Karpas-422 (cell line): ENCODE data around the gene ATP8A2. TPM values are rescaled to one million over a fixed set of nuclear protein-coding genes. Genes with fewer than 3 reads are reported as not detected.

Experiments used
- DNase-seq: peaks from one replicate; pipeline ENCODE4 v3.0.0-alpha.2; 2015
- H2AFZ ChIP-seq: fragments of 200-600 bp; sonication (generic); 2 replicates; pipeline ENCODE4 v1.6.1; 2014; ENCODE audit warnings: antibody characterized with exemption, low read length, mixed read lengths
- H3K27ac ChIP-seq: fragments of 200-600 bp; sonication (generic); 2 replicates; pipeline ENCODE4 v1.5.1; 2014; ENCODE audit warnings: mild to moderate bottlenecking, low read length, moderate library complexity
- H3K27me3 ChIP-seq: fragments of 200-600 bp; sonication (generic); 2 replicates; pipeline ENCODE4 v1.6.1; 2014; ENCODE audit warnings: low read length, mixed read lengths
- H3K36me3 ChIP-seq: fragments of 200-600 bp; sonication (generic); 2 replicates; pipeline ENCODE4 v1.6.1; 2014; ENCODE audit warnings: low read length, mixed read lengths; ENCODE audit not compliant: insufficient read depth
- H3K4me1 ChIP-seq: fragments of 200-600 bp; sonication (generic); 2 replicates; pipeline ENCODE4 v1.6.1; 2014; ENCODE audit warnings: mild to moderate bottlenecking, low read length, mixed read lengths
- H3K4me2 ChIP-seq: fragments of 200-600 bp; sonication (generic); 2 replicates; pipeline ENCODE4 v1.6.1; 2014; ENCODE audit warnings: low read length, low read depth, mild to moderate bottlenecking; ENCODE audit not compliant: poor library complexity, severe bottlenecking
- H3K4me3 ChIP-seq: fragments of 200-600 bp; sonication (generic); 2 replicates; pipeline ENCODE4 v1.5.1; 2014; ENCODE audit warnings: mild to moderate bottlenecking, antibody characterized with exemption, low read length, mixed read lengths
- H3K79me2 ChIP-seq: fragments of 200-600 bp; sonication (generic); 2 replicates; pipeline ENCODE4 v1.6.1; 2014; ENCODE audit warnings: mild to moderate bottlenecking, low read length, mixed read lengths
- H3K9ac ChIP-seq: fragments of 200-600 bp; sonication (generic); 2 replicates; pipeline ENCODE4 v1.6.0; 2014; ENCODE audit warnings: low read length
- H3K9me2 ChIP-seq: fragments of 200-600 bp; sonication (generic), shearing (Covaris generic); replicated peaks from 2 replicates; pipeline ENCODE4 v1.6.0; 2014; ENCODE audit warnings: mild to moderate bottlenecking, low read length, moderate library complexity; ENCODE audit not compliant: insufficient read depth
- H3K9me3 ChIP-seq: fragments of 300-700, 200-600 bp; sonication (generic); 2 replicates; pipeline ENCODE4 v1.6.1; 2014; ENCODE audit warnings: low read length, mixed read lengths
- H4K20me1 ChIP-seq: fragments of 200-600 bp; sonication (generic); 2 replicates; pipeline ENCODE4 v1.6.1; 2014; ENCODE audit warnings: mild to moderate bottlenecking, antibody characterized with exemption, low read length, low read depth; ENCODE audit not compliant: insufficient read depth
- total RNA-seq: library from RNA; depleted of rRNA; stranded (reverse); fragments of >200 nt; shearing (Covaris generic); gene quantifications from 2 replicates; pipeline ENCODE4 v1.2.3, GENCODE V29; 2014; ENCODE audit warnings: low replicate concordance

ATP8A2 gene
- total RNA-seq, 1 experiment from 2014 or later = not detected

- Histone ChIP-seq H3K9me3 (no peaks in the 10 kb centered on the region), H3K27ac (no peak overlapping the region), H3K4me2 (no peak overlapping the region), H3K9me2 (no peaks in the 10 kb centered on the region), H3K27me3 (no peaks in the 10 kb centered on the region), H3K4me1 (no peaks in the 10 kb centered on the region), H3K79me2 (no peaks in the 10 kb centered on the region), H3K9ac (no peak overlapping the region), H3K36me3 (no peaks in the 10 kb centered on the region), H2AFZ (no peak overlapping the region), H4K20me1 (no peaks in the 10 kb centered on the region), H3K4me3 (no peak overlapping the region)
- no peak for DNase-seq
These were observed 389.3 kb downstream of the ATP8A2 start for GRCh38 chr13:25761041-25761440.

GRCh38 chr13:25762281-25762680, 390.5 kb downstream of the ATP8A2 start:
- Histone ChIP-seq H3K79me2 (no peaks in the 10 kb centered on the region), H3K4me1 (no peaks in the 10 kb centered on the region), H3K36me3 (no peaks in the 10 kb centered on the region), H3K4me3 (no peak overlapping the region), H3K9me2 (no peaks in the 10 kb centered on the region), H4K20me1 (no peaks in the 10 kb centered on the region), H2AFZ (no peak overlapping the region), H3K4me2 (no peak overlapping the region), H3K27me3 (no peaks in the 10 kb centered on the region), H3K9ac (no peak overlapping the region), H3K9me3 (no peaks in the 10 kb centered on the region), H3K27ac (no peak overlapping the region)
- no peak for DNase-seq

- Histone ChIP-seq H4K20me1 (no peaks in the 10 kb centered on the region), H3K9me3 (no peaks in the 10 kb centered on the region), H3K27ac (no peak overlapping the region), H3K79me2 (no peaks in the 10 kb centered on the region), H3K4me3 (no peak overlapping the region), H3K4me2 (no peak overlapping the region), H3K9me2 (no peaks in the 10 kb centered on the region), H3K4me1 (no peaks in the 10 kb centered on the region), H3K36me3 (no peaks in the 10 kb centered on the region), H2AFZ (no peak overlapping the region), H3K9ac (no peak overlapping the region), H3K27me3 (no peaks in the 10 kb centered on the region)
- DNase-seq = no peak
These were observed 391.1 kb downstream of the ATP8A2 start for GRCh38 chr13:25762795-25763377.

- Histone ChIP-seq H4K20me1 (no peaks in the 10 kb centered on the region), H2AFZ (no peak overlapping the region), H3K4me2 (no peak overlapping the region), H3K9me3 (no peaks in the 10 kb centered on the region), H3K27ac (no peak overlapping the region), H3K36me3 (no peaks in the 10 kb centered on the region), H3K9ac (no peak overlapping the region), H3K4me3 (no peak overlapping the region), H3K4me1 (no peaks in the 10 kb centered on the region), H3K79me2 (no peaks in the 10 kb centered on the region), H3K27me3 (no peaks in the 10 kb centered on the region), H3K9me2 (no peaks in the 10 kb centered on the region)
- no peak for DNase-seq
These were observed 392.6 kb downstream of the ATP8A2 start for GRCh38 chr13:25764378-25764777.

- H3K4me3 ChIP-seq = no peak overlapping the region
- H3K9me3 ChIP-seq = no peaks in the 10 kb centered on the region
- H2AFZ ChIP-seq = no peak overlapping the region
- H3K27ac ChIP-seq = no peak overlapping the region
- H3K79me2 ChIP-seq = no peaks in the 10 kb centered on the region
- no peak overlapping the region for H3K9ac ChIP-seq
- no peaks in the 10 kb centered on the region for H3K4me1 ChIP-seq
- H3K4me2 ChIP-seq = no peak overlapping the region
- no peaks in the 10 kb centered on the region for H3K9me2 ChIP-seq
- no peaks in the 10 kb centered on the region for H4K20me1 ChIP-seq
- H3K36me3 ChIP-seq = no peaks in the 10 kb centered on the region
- no peaks in the 10 kb centered on the region for H3K27me3 ChIP-seq
- no peak for DNase-seq
These were observed 393.5 kb downstream of the ATP8A2 start for GRCh38 chr13:25765266-25765665.

- H3K36me3 ChIP-seq = no peaks in the 10 kb centered on the region
- H2AFZ ChIP-seq = no peak overlapping the region
- no peaks in the 10 kb centered on the region for H3K79me2 ChIP-seq
- no peaks in the 10 kb centered on the region for H3K9me3 ChIP-seq
- H3K9me2 ChIP-seq = no peaks in the 10 kb centered on the region
- H3K4me1 ChIP-seq = no peaks in the 10 kb centered on the region
- no peak overlapping the region for H3K4me2 ChIP-seq
- no peaks in the 10 kb centered on the region for H4K20me1 ChIP-seq
- DNase-seq = no peak
- H3K27me3 ChIP-seq = no peaks in the 10 kb centered on the region
- no peak overlapping the region for H3K4me3 ChIP-seq
- H3K27ac ChIP-seq = no peak overlapping the region
- H3K9ac ChIP-seq = no peak overlapping the region
These were observed 394.8 kb downstream of the ATP8A2 start for GRCh38 chr13:25766576-25766975.

- H4K20me1 ChIP-seq = no peaks in the 10 kb centered on the region
- H3K9me3 ChIP-seq = no peaks in the 10 kb centered on the region
- no peaks in the 10 kb centered on the region for H3K79me2 ChIP-seq
- H3K4me2 ChIP-seq = no peak overlapping the region
- no peaks in the 10 kb centered on the region for H3K36me3 ChIP-seq
- no peaks in the 10 kb centered on the region for H3K9me2 ChIP-seq
- H3K27me3 ChIP-seq = no peaks in the 10 kb centered on the region
- no peak overlapping the region for H2AFZ ChIP-seq
- H3K4me3 ChIP-seq = no peak overlapping the region
- no peak for DNase-seq
- H3K9ac ChIP-seq = no peak overlapping the region
- no peaks in the 10 kb centered on the region for H3K4me1 ChIP-seq
- no peak overlapping the region for H3K27ac ChIP-seq
These were observed 395.2 kb downstream of the ATP8A2 start for GRCh38 chr13:25766991-25767390.

- H3K4me2 ChIP-seq = no peak overlapping the region
These were observed 396.6 kb downstream of the ATP8A2 start for GRCh38 chr13:25768376-25768775.

GRCh38 chr13:25768838-25769237, 397.1 kb downstream of the ATP8A2 start:
- Histone ChIP-seq H3K27me3 (no peaks in the 10 kb centered on the region), H3K4me2 (no peak overlapping the region), H3K27ac (no peak overlapping the region), H4K20me1 (no peaks in the 10 kb centered on the region), H2AFZ (no peak overlapping the region), H3K36me3 (no peaks in the 10 kb centered on the region), H3K4me3 (no peak overlapping the region), H3K9ac (no peak overlapping the region), H3K9me2 (no peaks in the 10 kb centered on the region), H3K9me3 (no peaks in the 10 kb centered on the region), H3K79me2 (no peaks in the 10 kb centered on the region), H3K4me1 (no peaks in the 10 kb centered on the region)
- DNase-seq = no peak

More at GRCh38 chr13:25768376-25768775, 396.6 kb downstream of the ATP8A2 start:
- Histone ChIP-seq H3K9ac (no peak overlapping the region), H3K9me2 (no peaks in the 10 kb centered on the region), H3K4me3 (no peak overlapping the region), H3K9me3 (no peaks in the 10 kb centered on the region), H3K4me1 (no peaks in the 10 kb centered on the region), H3K27ac (no peak overlapping the region), H2AFZ (no peak overlapping the region), H3K79me2 (no peaks in the 10 kb centered on the region), H3K36me3 (no peaks in the 10 kb centered on the region), H4K20me1 (no peaks in the 10 kb centered on the region), H3K27me3 (no peaks in the 10 kb centered on the region)
- DNase-seq = no peak
